Measurements from ENCODE around the gene PARN.

Gene PARN

GRCh38 chr16:14562691-14563491, 67.2 kb downstream of the PARN start:
- Histone ChIP-seq H3K4me3 (ENCODE audit: low read depth, low read length) (no peak overlapping the region), H3K36me3 (replicated peaks) (no peaks in the 10 kb centered on the region), H3K27ac (no peak overlapping the region), H3K27me3 (replicated peaks) (no peaks in the 10 kb centered on the region)
- peak; percentile 11 for DNase-seq
- in situ Hi-C loops (cut with HindIII; ENCODE audit: low pct_ligation_motif_present, low sequenced_read_pairs), result no loop called here
- peak; percentile 29 for TF ChIP-seq CTCF (IDR thresholded peaks at IDR 0.05; ENCODE audit: low read depth, low read length, missing control alignments)

- Histone ChIP-seq H3K27me3 (replicated peaks) (no peaks in the 10 kb centered on the region), H3K36me3 (replicated peaks) (no peaks in the 10 kb centered on the region), H3K27ac (no peak overlapping the region), H3K4me3 (ENCODE audit: low read depth, low read length) (no peak overlapping the region)
- no peak for DNase-seq
- no peak for TF ChIP-seq CTCF (IDR thresholded peaks at IDR 0.05; ENCODE audit: low read depth, low read length, missing control alignments)
- in situ Hi-C loops (cut with HindIII; ENCODE audit: low pct_ligation_motif_present, low sequenced_read_pairs), result no loop called here
These were observed 69.5 kb downstream of the PARN start for GRCh38 chr16:14560523-14560922.

GRCh38 chr16:14559809-14560241, 70.2 kb downstream of the PARN start:
- H3K27ac ChIP-seq, result no peak overlapping the region
- TF ChIP-seq CTCF (IDR thresholded peaks at IDR 0.05; ENCODE audit: low read depth, low read length, missing control alignments), result no peak
- no peak overlapping the region for H3K4me3 ChIP-seq (ENCODE audit: low read depth, low read length)
- in situ Hi-C loops (cut with HindIII; ENCODE audit: low pct_ligation_motif_present, low sequenced_read_pairs), result no loop called here
- no peaks in the 10 kb centered on the region for H3K36me3 ChIP-seq (replicated peaks)
- H3K27me3 ChIP-seq (replicated peaks), result no peaks in the 10 kb centered on the region
- DNase-seq, result peak; percentile 31

GRCh38 chr16:14553447-14553846, 76.6 kb downstream of the PARN start:
- TF ChIP-seq CTCF (IDR thresholded peaks at IDR 0.05; ENCODE audit: low read depth, low read length, missing control alignments), result no peak
- Histone ChIP-seq H3K4me3 (ENCODE audit: low read depth, low read length) (no peak overlapping the region), H3K27ac (no peak overlapping the region), H3K36me3 (replicated peaks) (no peaks in the 10 kb centered on the region), H3K27me3 (replicated peaks) (no peaks in the 10 kb centered on the region)
- in situ Hi-C loops (cut with HindIII; ENCODE audit: low pct_ligation_motif_present, low sequenced_read_pairs), result no loop called here
- no peak for DNase-seq

- no peak overlapping the region for H3K4me3 ChIP-seq (ENCODE audit: low read depth, low read length)
- in situ Hi-C loops (cut with HindIII; ENCODE audit: low pct_ligation_motif_present, low sequenced_read_pairs), result no loop called here
These were observed 80.3 kb downstream of the PARN start for GRCh38 chr16:14549789-14550153.

More at GRCh38 chr16:14549789-14550153, 80.3 kb downstream of the PARN start:
- no peak for TF ChIP-seq CTCF (IDR thresholded peaks at IDR 0.05; ENCODE audit: low read depth, low read length, missing control alignments)
- Histone ChIP-seq H3K27ac (no peak overlapping the region), H3K36me3 (replicated peaks) (no peaks in the 10 kb centered on the region), H3K27me3 (replicated peaks) (no peaks in the 10 kb centered on the region)
- DNase-seq, result no peak

Data from brain microvascular endothelial cell (primary cell).